HG03378 (cell line): ENCODE measurements around the gene EYS.
"Not testable (repeated sequence)": the region's sequence is repeated elsewhere in the genome, so short reads cannot be mapped to it uniquely, and the experiment has no call there.

Experiments
- ATAC-seq: cut with Tn5 transposase; IDR thresholded peaks from one replicate; pipeline ENCODE4 v1.9.1; 2021; ENCODE audit warnings: mild to moderate bottlenecking, moderate library complexity; ENCODE audit not compliant: unreplicated experiment

The EYS gene

GRCh38 chr6:63808576-63808975 lies 1898.5 kb downstream of the EYS start:
- no peak for ATAC-seq

GRCh38 chr6:63807056-63807455 lies 1900.0 kb downstream of the EYS start:
- ATAC-seq, result no peak

GRCh38 chr6:63806573-63806913 lies 1900.5 kb downstream of the EYS start:
- no peak for ATAC-seq

GRCh38 chr6:63805808-63806572 lies 1901.0 kb downstream of the EYS start:
- no peak for ATAC-seq

DNA sequence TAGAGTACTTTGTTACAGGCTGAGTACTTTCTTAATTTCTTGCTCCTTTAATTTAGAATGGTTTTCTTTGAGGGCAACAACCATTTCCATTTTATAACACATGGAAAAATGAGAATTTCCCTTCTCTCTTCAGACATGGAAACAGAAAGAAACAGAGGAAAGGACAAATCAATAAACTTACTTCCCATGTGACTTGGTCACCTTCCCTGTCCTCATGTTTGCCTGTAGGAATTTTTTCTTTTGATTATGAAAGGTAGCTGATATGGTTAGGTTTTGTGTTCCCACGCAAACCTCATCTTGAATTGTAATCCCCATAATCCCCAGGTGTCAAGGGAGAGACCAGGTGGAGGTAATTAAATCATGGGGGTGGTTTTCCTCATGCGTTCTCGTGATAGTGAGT lies 1901.7 kb downstream of the EYS start:
- no peak for ATAC-seq

DNA sequence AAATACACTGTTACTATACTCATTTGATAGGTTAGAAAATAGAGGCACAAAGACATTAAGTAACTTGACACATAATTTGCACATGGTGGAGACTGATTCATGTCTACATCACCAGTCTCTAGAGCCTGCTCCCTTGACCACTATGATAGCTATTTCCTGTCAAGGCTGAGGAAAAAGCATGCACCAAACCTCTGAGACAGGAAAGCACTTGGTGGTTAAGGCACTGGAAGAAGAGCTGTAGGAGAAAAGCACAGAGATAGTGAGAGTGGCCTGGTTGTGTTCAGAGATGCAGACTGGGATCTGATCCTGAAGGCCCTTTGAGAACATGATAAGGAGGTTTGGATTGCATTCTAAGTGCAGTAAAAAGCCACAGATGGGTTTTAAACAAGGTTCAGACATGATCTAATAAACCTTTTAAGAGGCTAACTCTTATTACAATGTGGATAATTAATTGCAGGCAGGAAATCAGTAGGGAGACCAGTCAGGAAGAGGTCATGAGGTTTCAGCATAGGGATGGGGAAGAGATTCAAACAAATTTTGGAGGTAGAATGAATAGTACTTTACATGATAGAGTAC lies 1902.6 kb downstream of the EYS start:
- ATAC-seq, result no peak

GRCh38 chr6:63803371-63803770 lies 1903.7 kb downstream of the EYS start:
- no peak for ATAC-seq

DNA sequence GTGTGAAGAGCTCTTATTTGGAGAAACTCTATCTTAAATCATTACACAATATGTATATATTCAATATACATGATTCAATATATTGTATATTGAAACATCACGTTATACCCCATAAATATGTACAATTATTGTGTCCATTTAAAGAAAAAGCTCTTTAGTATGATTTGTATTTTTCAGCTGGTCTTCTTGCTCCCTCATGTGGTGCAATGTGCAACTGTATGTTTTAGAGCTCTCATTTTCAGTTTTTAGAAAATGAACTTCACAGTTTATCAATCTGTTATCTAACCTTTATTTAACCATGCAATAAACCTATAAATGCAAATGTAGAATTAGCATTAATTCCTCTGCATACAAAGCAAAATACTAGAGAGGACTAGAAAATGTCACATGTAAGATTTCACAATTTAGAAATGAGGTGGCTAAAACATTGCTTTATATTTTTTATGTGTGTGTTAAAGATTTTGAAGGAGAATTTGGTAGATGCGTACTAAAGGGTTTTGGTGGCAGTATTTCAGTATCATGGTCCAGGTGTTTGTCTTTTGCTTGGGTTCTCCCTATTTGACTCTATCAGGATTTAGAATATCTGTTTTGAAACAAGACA lies 1904.3 kb downstream of the EYS start:
- peak; percentile 48 for ATAC-seq

DNA sequence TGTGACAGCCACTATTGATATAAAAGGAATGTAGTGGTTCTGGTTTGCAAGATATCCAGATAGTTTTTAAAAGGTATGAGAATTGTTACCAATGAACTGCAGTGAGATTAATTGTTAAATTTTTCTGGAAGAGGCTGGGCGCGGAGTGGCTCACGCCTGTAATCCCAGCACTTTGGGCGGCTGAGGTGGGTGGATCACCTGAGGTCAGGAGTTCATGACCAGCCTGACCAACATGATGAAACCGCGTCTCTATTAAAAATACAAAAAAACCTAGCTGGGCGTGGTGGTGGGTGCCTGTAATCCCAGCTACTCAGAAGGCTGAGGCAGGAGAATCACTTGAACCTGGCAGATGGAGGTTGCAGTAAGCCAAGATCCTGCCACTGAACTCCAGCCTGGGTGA lies 1906.6 kb downstream of the EYS start:
- not testable (repeated sequence) for ATAC-seq

GRCh38 chr6:63799813-63800212 lies 1907.2 kb downstream of the EYS start:
- no peak for ATAC-seq

GRCh38 chr6:63799313-63799712 lies 1907.7 kb downstream of the EYS start:
- ATAC-seq, result no peak

DNA sequence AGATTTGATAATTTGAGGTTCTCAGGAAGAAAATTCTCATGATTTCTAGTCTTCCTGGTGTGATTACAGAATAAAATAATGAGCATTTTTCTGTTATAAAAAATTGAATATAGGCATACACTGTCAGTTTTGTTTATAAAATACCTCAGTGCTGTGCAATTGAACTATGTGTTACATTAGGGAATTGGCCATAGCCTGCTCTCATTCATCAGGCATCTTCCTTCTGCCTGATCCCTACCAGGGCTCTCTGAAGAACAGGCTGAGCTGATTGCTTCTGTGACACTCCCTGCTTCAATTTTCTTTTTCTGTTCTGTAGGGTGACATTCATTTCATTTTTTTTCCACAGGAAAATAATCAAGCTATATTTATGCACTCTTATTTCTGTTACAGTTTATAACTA lies 1908.6 kb downstream of the EYS start:
- ATAC-seq, result no peak

DNA sequence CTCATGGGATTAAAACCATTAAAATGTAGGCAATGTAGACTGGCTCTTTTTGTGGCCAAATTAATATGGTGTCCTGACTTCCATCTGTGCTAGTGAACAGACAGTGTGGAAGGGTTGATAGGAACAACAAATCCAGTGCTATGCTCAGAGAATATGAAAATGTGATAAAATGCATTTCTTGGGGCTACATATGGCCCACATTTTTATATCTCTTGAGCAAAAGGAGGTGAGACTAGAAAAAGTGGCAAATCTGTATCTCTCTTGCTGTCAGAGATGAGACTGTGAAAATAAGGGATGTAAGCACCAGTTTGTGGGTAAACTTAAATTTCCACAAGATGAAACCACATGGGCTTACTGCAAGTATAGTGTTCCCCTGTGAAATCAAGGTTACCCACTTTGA lies 1909.3 kb downstream of the EYS start:
- no peak for ATAC-seq

- no peak for ATAC-seq
Observed at GRCh38 chr6:63795826-63796225, 1911.2 kb downstream of the EYS start.

- no peak for ATAC-seq
Observed at GRCh38 chr6:63795006-63795405, 1912.0 kb downstream of the EYS start.

DNA sequence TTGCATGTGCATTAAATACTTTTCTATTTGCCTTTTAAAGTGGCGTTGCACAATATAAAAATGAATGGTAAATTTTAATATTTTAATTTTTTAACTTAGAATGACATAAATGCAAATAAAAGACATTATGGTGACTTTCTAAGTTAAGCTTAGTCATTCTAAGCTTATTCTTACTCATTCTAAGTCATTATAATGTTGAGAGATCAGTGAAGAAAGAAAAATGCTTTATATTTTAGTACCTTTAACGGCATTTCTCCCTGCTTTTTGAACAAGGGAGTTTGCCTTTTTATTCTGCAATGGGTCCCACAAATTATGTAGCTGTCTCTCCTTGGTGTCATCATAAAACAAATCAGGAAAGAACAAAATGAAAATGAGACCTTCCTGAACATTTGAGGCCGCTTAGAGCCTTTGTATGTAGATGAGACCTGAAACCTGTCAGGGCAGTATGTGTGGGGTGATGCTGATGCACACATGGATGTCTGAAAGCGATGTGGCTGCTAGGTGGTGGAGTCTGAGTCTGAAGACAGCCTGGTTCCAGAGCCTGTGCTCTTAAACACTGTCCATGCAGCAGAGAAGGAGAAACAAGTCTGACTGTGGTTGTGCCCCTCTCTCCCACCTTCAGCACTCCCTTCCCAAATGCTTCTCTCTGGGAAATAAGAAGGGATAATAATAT lies 1913.4 kb downstream of the EYS start:
- no peak for ATAC-seq

DNA sequence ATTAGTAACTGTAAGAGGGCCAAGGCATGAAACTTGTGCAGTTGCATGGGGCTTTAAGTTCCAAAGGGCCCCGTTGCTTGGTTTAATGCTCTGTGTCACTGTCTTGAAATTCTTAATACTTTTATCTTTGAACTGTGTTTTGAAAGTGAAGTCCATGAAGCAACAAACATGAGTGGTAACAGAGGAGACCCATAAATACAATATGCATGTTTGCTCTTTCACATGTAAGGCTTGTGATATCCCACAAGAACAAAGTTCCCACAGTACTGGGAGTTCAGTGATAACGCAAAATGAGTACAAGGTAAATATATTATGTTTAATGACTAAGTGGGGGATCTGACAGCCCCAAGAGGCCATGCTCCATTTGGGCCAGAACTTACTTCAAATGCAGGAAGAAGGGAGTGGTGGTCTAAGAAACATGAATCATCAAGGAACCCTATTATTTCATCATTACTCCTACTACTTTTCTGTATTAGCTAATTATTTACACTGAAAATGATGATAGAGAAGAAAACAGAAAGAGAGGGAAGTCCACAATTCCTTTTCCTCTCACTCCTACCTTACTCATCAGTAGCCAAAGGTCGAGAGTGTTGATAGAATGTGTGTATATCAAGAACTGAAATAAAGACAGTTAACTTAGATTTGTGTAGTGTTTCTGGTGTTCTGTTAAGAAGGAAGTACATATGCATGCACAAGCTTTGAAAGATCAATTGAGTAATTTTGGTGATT lies 1914.1 kb downstream of the EYS start:
- ATAC-seq, result no peak

- ATAC-seq, result no peak
Observed at GRCh38 chr6:63790334-63790733, 1916.7 kb downstream of the EYS start.

- no peak for ATAC-seq
Observed at GRCh38 chr6:63789699-63790098, 1917.3 kb downstream of the EYS start.

DNA sequence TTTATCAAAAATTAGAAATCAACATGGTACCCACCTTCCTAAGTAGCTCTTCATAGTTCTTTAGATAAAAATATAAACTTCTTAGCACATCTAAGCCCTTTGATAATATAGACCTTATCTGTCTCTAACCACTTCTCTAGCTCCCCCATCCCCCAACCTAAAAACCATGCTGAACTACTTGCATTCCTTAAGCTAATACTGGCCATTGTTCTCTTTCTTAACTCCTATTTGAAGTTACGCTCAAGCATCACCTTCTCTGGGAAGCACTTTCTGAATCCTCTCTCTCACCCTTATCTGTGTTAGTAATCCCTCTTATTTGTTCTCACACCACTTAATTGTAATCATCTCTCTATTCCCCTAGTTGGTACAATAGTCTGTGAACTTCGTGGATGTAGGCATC lies 1918.5 kb downstream of the EYS start:
- ATAC-seq, result no peak

- ATAC-seq, result no peak
Observed at GRCh38 chr6:63787021-63787420, 1920.0 kb downstream of the EYS start.
